Activated CD4-positive, CD25-positive, alpha-beta regulatory T cell treated with anti-CD3 and anti-CD28 coated beads, Interleukin-2, amount 50 U/mL, for 24 hours (primary cell): ENCODE measurements around the gene ARL15.
A peak's percentile ranks its signal among the peaks of the same experiment; 100 is the strongest.

Source experiments
- ATAC-seq, 2 donors: fragments of 150-1000 bp; cut with Tn5 transposase; one replicate each; pipeline ENCODE4 v1.10.0; 2021; ENCODE audit warnings: mild to moderate bottlenecking in 1 of 2, moderate library complexity in 1 of 2

ARL15 gene

GRCh38 chr5:54243483-54244080 lies 66.8 kb downstream of the ARL15 start:
- no peak for ATAC-seq

GRCh38 chr5:54242297-54242696 lies 68.1 kb downstream of the ARL15 start:
- no peak for ATAC-seq

- ATAC-seq: no peak
Measured at GRCh38 chr5:54234304-54234933, 76.0 kb downstream of the ARL15 start.

- ATAC-seq: no peak
Measured at GRCh38 chr5:54230936-54231685, 79.3 kb downstream of the ARL15 start.

- peak; percentile 62 to 68 for ATAC-seq
Measured at GRCh38 chr5:54229041-54229780, 81.2 kb downstream of the ARL15 start.

- no peak for ATAC-seq
Measured at GRCh38 chr5:54227759-54228158, 82.6 kb downstream of the ARL15 start.

- no peak for ATAC-seq
Measured at GRCh38 chr5:54227109-54227508, 83.3 kb downstream of the ARL15 start.

GRCh38 chr5:54226215-54226614 lies 84.2 kb downstream of the ARL15 start:
- no peak for ATAC-seq

GRCh38 chr5:54224103-54224826 lies 86.1 kb downstream of the ARL15 start:
- no peak for ATAC-seq

GRCh38 chr5:54222336-54222735 lies 88.0 kb downstream of the ARL15 start:
- ATAC-seq: no peak

GRCh38 chr5:54221135-54221534 lies 89.2 kb downstream of the ARL15 start:
- no peak for ATAC-seq

GRCh38 chr5:54220230-54221040 lies 89.9 kb downstream of the ARL15 start:
- ATAC-seq: no peak

- ATAC-seq: no peak
Measured at GRCh38 chr5:54217826-54218503, 92.4 kb downstream of the ARL15 start.

- ATAC-seq: no peak
Measured at GRCh38 chr5:54215233-54215736, 95.1 kb downstream of the ARL15 start.

- no peak for ATAC-seq
Measured at GRCh38 chr5:54214722-54215121, 95.7 kb downstream of the ARL15 start.

GRCh38 chr5:54212331-54212730 lies 98.0 kb downstream of the ARL15 start:
- ATAC-seq: no peak

- ATAC-seq: no peak
Measured at GRCh38 chr5:54211912-54212311, 98.5 kb downstream of the ARL15 start.

- no peak for ATAC-seq
Measured at GRCh38 chr5:54207566-54207965, 102.8 kb downstream of the ARL15 start.

- no peak for ATAC-seq
Measured at GRCh38 chr5:54206580-54207229, 103.7 kb downstream of the ARL15 start.

GRCh38 chr5:54205918-54206317 lies 104.5 kb downstream of the ARL15 start:
- ATAC-seq: no peak
